ENCODE results near the gene ETV5.

- TF ChIP-seq KLF17 (tag by site-specific recombination; IDR thresholded peaks at IDR 0.05) (no peak), CTCF (tag by site-specific recombination; IDR thresholded peaks at IDR 0.05) (no peak), YY1 (tag by site-specific recombination; IDR thresholded peaks at IDR 0.05) (no peak), ZNF747 (tag by site-specific recombination; IDR thresholded peaks at IDR 0.05) (no peak), ZBTB21 (tag by site-specific recombination; IDR thresholded peaks at IDR 0.05) (no peak), ZNF426 (tag by site-specific recombination; IDR thresholded peaks at IDR 0.05) (no peak), ZNF639 (tag by site-specific recombination; IDR thresholded peaks at IDR 0.05) (no peak), ZNF404 (tag by site-specific recombination; IDR thresholded peaks at IDR 0.05) (no peak), WT1 (tag by site-specific recombination; IDR thresholded peaks at IDR 0.05) (no peak), TSHZ1 (tag by site-specific recombination; IDR thresholded peaks at IDR 0.05; ENCODE audit: borderline replicate concordance) (no peak), ZNF274 (IDR thresholded peaks at IDR 0.05; ENCODE audit: low read length) (no peak), ZNF274 (tag by site-specific recombination; IDR thresholded peaks at IDR 0.05; ENCODE audit: borderline replicate concordance) (no peak), ZFP41 (tag by site-specific recombination; IDR thresholded peaks at IDR 0.05; ENCODE audit: borderline replicate concordance) (no peak), PRDM6 (tag by site-specific recombination; IDR thresholded peaks at IDR 0.05) (no peak)
These were observed 63.9 kb downstream of the ETV5 start for GRCh38 chr3:186044968-186045367.
